Muscle layer of duodenum (tissue), 2 donors: ENCODE results near the gene ASXL1.

Experiments used
- H3K27ac ChIP-seq: one replicate; pipeline ENCODE4 v1.7.0; 2013; ENCODE audit warnings: mild to moderate bottlenecking, low read length
- H3K27me3 ChIP-seq: one replicate; pipeline ENCODE4 v1.7.0; 2013; ENCODE audit warnings: low read depth, mild to moderate bottlenecking, control low read depth, low read length
- H3K36me3 ChIP-seq, 2 donors: one replicate each; pipeline ENCODE4 v1.7.0; 2013; ENCODE audit warnings: low read length in 2 of 2, control low read depth in 1 of 2, mild to moderate bottlenecking in 1 of 2; ENCODE audit not compliant: insufficient read depth in 2 of 2, control insufficient read depth in 1 of 2
- H3K4me1 ChIP-seq, 2 donors: one replicate each; pipeline ENCODE4 v1.7.0; 2013; ENCODE audit warnings: low read length in 2 of 2, mild to moderate bottlenecking in 2 of 2, control low read depth in 1 of 2, moderate library complexity in 1 of 2; ENCODE audit not compliant: insufficient read depth in 2 of 2, control insufficient read depth in 1 of 2
- H3K4me3 ChIP-seq, 2 donors: one replicate each; pipeline ENCODE4 v1.7.0; 2013; ENCODE audit warnings: low read length in 2 of 2, low read depth in 1 of 2, mild to moderate bottlenecking in 1 of 2
- H3K9me3 ChIP-seq, 2 donors: one replicate each; pipeline ENCODE4 v1.7.0; 2013; ENCODE audit warnings: low read length in 2 of 2, control low read depth in 1 of 2, mild to moderate bottlenecking in 1 of 2; ENCODE audit not compliant: control insufficient read depth in 1 of 2
- donor health status: healthy.

Gene ASXL1

GRCh38 chr20:32415494-32415893, 57.4 kb downstream of the ASXL1 start:
- Histone ChIP-seq H3K4me1 (peaks cover 0 to 10% of the 10 kb centered on the region in 2 donors), H3K4me3 (no peak overlapping the region), H3K27ac (no peak overlapping the region), H3K9me3 (no peaks in the 10 kb centered on the region), H3K36me3 (no peaks in the 10 kb centered on the region), H3K27me3 (no peaks in the 10 kb centered on the region)

- Histone ChIP-seq H3K4me3 (no peak overlapping the region), H3K27me3 (no peaks in the 10 kb centered on the region), H3K27ac (no peak overlapping the region), H3K4me1 (peaks cover 0 to 14% of the 10 kb centered on the region in 2 donors), H3K36me3 (no peaks in the 10 kb centered on the region), H3K9me3 (no peaks in the 10 kb centered on the region)
Measured at GRCh38 chr20:32416206-32416605, 58.1 kb downstream of the ASXL1 start.

- Histone ChIP-seq H3K36me3 (no peaks in the 10 kb centered on the region), H3K4me3 (no peak overlapping the region), H3K4me1 (peaks cover 0 to 14% of the 10 kb centered on the region in 2 donors), H3K27ac (no peak overlapping the region), H3K9me3 (no peaks in the 10 kb centered on the region), H3K27me3 (no peaks in the 10 kb centered on the region)
Measured at GRCh38 chr20:32418376-32418775, 60.2 kb downstream of the ASXL1 start.

GRCh38 chr20:32421290-32421689, 63.2 kb downstream of the ASXL1 start:
- H3K27me3 ChIP-seq, result no peaks in the 10 kb centered on the region
- no peaks in the 10 kb centered on the region for H3K36me3 ChIP-seq
- peaks cover 0 to 9% of the 10 kb centered on the region in 2 donors for H3K4me1 ChIP-seq
- H3K9me3 ChIP-seq, result no peaks in the 10 kb centered on the region
- no peak overlapping the region for H3K4me3 ChIP-seq
- no peak overlapping the region for H3K27ac ChIP-seq

- Histone ChIP-seq H3K4me3 (no peak overlapping the region), H3K4me1 (no peaks in the 10 kb centered on the region), H3K9me3 (no peaks in the 10 kb centered on the region), H3K36me3 (peaks cover 45 to 51% of the 10 kb centered on the region in 2 donors), H3K27me3 (no peaks in the 10 kb centered on the region), H3K27ac (no peak overlapping the region)
Measured at GRCh38 chr20:32427996-32428395, 69.9 kb downstream of the ASXL1 start.

GRCh38 chr20:32429343-32429742, 71.2 kb downstream of the ASXL1 start:
- peaks cover 59 to 64% of the 10 kb centered on the region in 2 donors for H3K36me3 ChIP-seq
- H3K4me1 ChIP-seq, result no peaks in the 10 kb centered on the region
- H3K27ac ChIP-seq, result no peak overlapping the region
- H3K4me3 ChIP-seq, result no peak overlapping the region
- no peaks in the 10 kb centered on the region for H3K9me3 ChIP-seq
- no peaks in the 10 kb centered on the region for H3K27me3 ChIP-seq

- H3K36me3 ChIP-seq, result peaks cover 61 to 69% of the 10 kb centered on the region in 2 donors
- no peaks in the 10 kb centered on the region for H3K27me3 ChIP-seq
Measured at GRCh38 chr20:32429745-32430360, 71.7 kb downstream of the ASXL1 start.

GRCh38 chr20:32431457-32431856, 73.3 kb downstream of the ASXL1 start:
- Histone ChIP-seq H3K27ac (no peak overlapping the region), H3K4me3 (no peak overlapping the region), H3K4me1 (no peaks in the 10 kb centered on the region), H3K27me3 (no peaks in the 10 kb centered on the region), H3K36me3 (peaks cover 77 to 85% of the 10 kb centered on the region in 2 donors), H3K9me3 (no peaks in the 10 kb centered on the region)

More at GRCh38 chr20:32429745-32430360, 71.7 kb downstream of the ASXL1 start:
- no peaks in the 10 kb centered on the region for H3K9me3 ChIP-seq
- H3K4me1 ChIP-seq, result no peaks in the 10 kb centered on the region
- no peak overlapping the region for H3K4me3 ChIP-seq
- H3K27ac ChIP-seq, result no peak overlapping the region

- H3K4me3 ChIP-seq, result no peak overlapping the region
- no peaks in the 10 kb centered on the region for H3K4me1 ChIP-seq
- no peaks in the 10 kb centered on the region for H3K27me3 ChIP-seq
- H3K36me3 ChIP-seq, result peaks cover 85 to 93% of the 10 kb centered on the region in 2 donors
- no peak overlapping the region for H3K27ac ChIP-seq
- no peaks in the 10 kb centered on the region for H3K9me3 ChIP-seq
Measured at GRCh38 chr20:32432277-32432676, 74.1 kb downstream of the ASXL1 start.

GRCh38 chr20:32433311-32434021, 75.3 kb downstream of the ASXL1 start:
- no peak overlapping the region for H3K27ac ChIP-seq
- H3K27me3 ChIP-seq, result no peaks in the 10 kb centered on the region
- no peaks in the 10 kb centered on the region for H3K4me1 ChIP-seq
- peaks cover 91 to 92% of the 10 kb centered on the region in 2 donors for H3K36me3 ChIP-seq
- H3K9me3 ChIP-seq, result no peaks in the 10 kb centered on the region
- H3K4me3 ChIP-seq, result no peak overlapping the region

GRCh38 chr20:32434434-32434833, 76.3 kb downstream of the ASXL1 start:
- H3K4me3 ChIP-seq, result no peak overlapping the region
- no peaks in the 10 kb centered on the region for H3K4me1 ChIP-seq
- H3K27me3 ChIP-seq, result no peaks in the 10 kb centered on the region
- H3K27ac ChIP-seq, result no peak overlapping the region
- peaks cover 89 to 93% of the 10 kb centered on the region in 2 donors for H3K36me3 ChIP-seq
- no peaks in the 10 kb centered on the region for H3K9me3 ChIP-seq
